GM10266 (cell line): Measurements from ENCODE around the gene PEMT.
"Not testable (repeated sequence)": the region's sequence is repeated elsewhere in the genome, so short reads cannot be mapped to it uniquely, and the experiment has no call there.

ENCODE experiments used
- DNase-seq: peaks from one replicate; pipeline ENCODE4 v3.0.0; 2012; ENCODE audit errors: extremely low spot score
- CTCF ChIP-seq: IDR thresholded peaks from 2 replicates; pipeline ENCODE4 v1.5.1; 2012; ENCODE audit warnings: mild to moderate bottlenecking, low read depth; ENCODE audit not compliant: control insufficient read depth, insufficient read depth; ENCODE audit errors: missing control alignments

Gene PEMT

GRCh38 chr17:17493249-17493985, 98.1 kb downstream of the PEMT start:
- no peak for TF ChIP-seq CTCF
- DNase-seq = no peak

GRCh38 chr17:17492571-17492970, 98.9 kb downstream of the PEMT start:
- DNase-seq = no peak
- TF ChIP-seq CTCF = no peak

- DNase-seq = no peak
- TF ChIP-seq CTCF = no peak
Measured at GRCh38 chr17:17492085-17492484, 99.4 kb downstream of the PEMT start.

- DNase-seq = no peak
- no peak for TF ChIP-seq CTCF
Measured at GRCh38 chr17:17491546-17491988, 99.9 kb downstream of the PEMT start.

GRCh38 chr17:17491031-17491471, 100.5 kb downstream of the PEMT start:
- no peak for TF ChIP-seq CTCF
- no peak for DNase-seq

GRCh38 chr17:17487998-17488397, 103.5 kb downstream of the PEMT start:
- no peak for DNase-seq
- no peak for TF ChIP-seq CTCF

- DNase-seq = not testable (repeated sequence)
Measured at GRCh38 chr17:17486416-17486815, 105.1 kb downstream of the PEMT start.

- no peak for TF ChIP-seq CTCF
- no peak for DNase-seq
Measured at GRCh38 chr17:17485420-17485819, 106.1 kb downstream of the PEMT start.
